NCI-H1105 (cell line): ENCODE measurements around the gene NRXN2.
A peak's percentile ranks its signal among the peaks of the same experiment; 100 is the strongest.

ENCODE experiments used
- DNase-seq: peaks from one replicate; lab custom pipeline; 2025; lab: John Stamatoyannopoulos, UW

The NRXN2 gene

GRCh38 chr11:64759131-64759721 is 36.2 kb upstream of the NRXN2 start:
- no peak for DNase-seq

- no peak for DNase-seq
Measured at GRCh38 chr11:64758330-64759079, 35.5 kb upstream of the NRXN2 start.

GRCh38 chr11:64757549-64758329 is 34.7 kb upstream of the NRXN2 start:
- DNase-seq = no peak

GRCh38 chr11:64755681-64756361 is 32.8 kb upstream of the NRXN2 start:
- DNase-seq = no peak

- DNase-seq = no peak
Measured at GRCh38 chr11:64754919-64755662, 32.1 kb upstream of the NRXN2 start.

GRCh38 chr11:64754124-64754918 is 31.3 kb upstream of the NRXN2 start:
- DNase-seq = no peak

GRCh38 chr11:64753380-64754123 is 30.6 kb upstream of the NRXN2 start:
- DNase-seq = no peak

- DNase-seq = no peak
Measured at GRCh38 chr11:64753019-64753379, 30.0 kb upstream of the NRXN2 start.

- DNase-seq = no peak
Measured at GRCh38 chr11:64752175-64752970, 29.4 kb upstream of the NRXN2 start.

- no peak for DNase-seq
Measured at GRCh38 chr11:64751580-64751979, 28.6 kb upstream of the NRXN2 start.

- no peak for DNase-seq
Measured at GRCh38 chr11:64751136-64751535, 28.1 kb upstream of the NRXN2 start.

- DNase-seq = no peak
Measured at GRCh38 chr11:64750361-64751054, 27.5 kb upstream of the NRXN2 start.

- no peak for DNase-seq
Measured at GRCh38 chr11:64747961-64748665, 25.1 kb upstream of the NRXN2 start.

GRCh38 chr11:64746486-64746885 is 23.5 kb upstream of the NRXN2 start:
- no peak for DNase-seq

- peak; percentile 53 for DNase-seq
Measured at GRCh38 chr11:64745521-64746328, 22.7 kb upstream of the NRXN2 start.

- peak; percentile 7 for DNase-seq
Measured at GRCh38 chr11:64745189-64745520, 22.2 kb upstream of the NRXN2 start.

- no peak for DNase-seq
Measured at GRCh38 chr11:64744544-64745188, 21.7 kb upstream of the NRXN2 start.
